Stimulated activated CD8-positive, alpha-beta memory T cell treated with anti-CD3 and anti-CD28 coated beads, Interleukin-15, amount 100 ng/mL, for 1 hour (primary cell): ENCODE data around the gene LAMTOR2.
"Not testable (repeated sequence)": the region's sequence is repeated elsewhere in the genome, so short reads cannot be mapped to it uniquely, and the experiment has no call there.

Experiments used
- DNase-seq: peaks from one replicate; pipeline ENCODE4 v3.0.0-alpha.2; 2020; ENCODE audit warnings: low read depth

The LAMTOR2 gene

GRCh38 chr1:156054500-156055280, at the start of gene LAMTOR2:
Gene LAMTOR2, plus strand, starts transcription at chr1:156054782. Its CDS starts 108 bp downstream, at chr1:156054890.
- peak; percentile 95 for DNase-seq

- DNase-seq: no peak
Observed at GRCh38 chr1:156004843-156005584, 49.6 kb upstream of the LAMTOR2 start.

- DNase-seq: no peak
Observed at GRCh38 chr1:156006666-156007376, 47.8 kb upstream of the LAMTOR2 start.

- no peak for DNase-seq
Observed at GRCh38 chr1:156009404-156009803, 45.2 kb upstream of the LAMTOR2 start.

GRCh38 chr1:156012051-156012817, 42.3 kb upstream of the LAMTOR2 start:
- no peak for DNase-seq

GRCh38 chr1:156014829-156015228, 39.8 kb upstream of the LAMTOR2 start:
- no peak for DNase-seq

GRCh38 chr1:156019946-156020292, 34.7 kb upstream of the LAMTOR2 start:
- no peak for DNase-seq

- DNase-seq: peak; percentile 74
Observed at GRCh38 chr1:156020293-156021092, 34.1 kb upstream of the LAMTOR2 start, which contains the start of gene SSR2. Gene SSR2, minus strand, starts transcription at chr1:156020951. Its CDS starts 784 bp downstream, at chr1:156020167.

- no peak for DNase-seq
Observed at GRCh38 chr1:156021093-156021428, 33.5 kb upstream of the LAMTOR2 start.

GRCh38 chr1:156021954-156022353, 32.6 kb upstream of the LAMTOR2 start:
- DNase-seq: no peak

GRCh38 chr1:156024801-156025200, 29.8 kb upstream of the LAMTOR2 start:
- no peak for DNase-seq

- DNase-seq: no peak
Observed at GRCh38 chr1:156025876-156026275, 28.7 kb upstream of the LAMTOR2 start.

- no peak for DNase-seq
Observed at GRCh38 chr1:156026588-156026987, 28.0 kb upstream of the LAMTOR2 start.

GRCh38 chr1:156033011-156033410, 21.6 kb upstream of the LAMTOR2 start:
- no peak for DNase-seq

GRCh38 chr1:156034991-156035390, 19.6 kb upstream of the LAMTOR2 start:
- DNase-seq: not testable (repeated sequence)

GRCh38 chr1:156042828-156043227, 11.8 kb upstream of the LAMTOR2 start:
- DNase-seq: no peak

- no peak for DNase-seq
Observed at GRCh38 chr1:156045076-156045475, 9.5 kb upstream of the LAMTOR2 start.

- DNase-seq: no peak
Observed at GRCh38 chr1:156048663-156049258, 5.8 kb upstream of the LAMTOR2 start.

GRCh38 chr1:156050376-156050775, 4.2 kb upstream of the LAMTOR2 start:
- DNase-seq: no peak

GRCh38 chr1:156051011-156051725, 3.4 kb upstream of the LAMTOR2 start:
- no peak for DNase-seq
